ENCODE data around the gene ATMIN. TPM values are rescaled to one million over a fixed set of nuclear protein-coding genes. Genes with fewer than 3 reads are reported as not detected.

Gene ATMIN
- total and polyA plus RNA-seq, 2 experiments from 2014 or later = 22.0 to 60.5 TPM

- TF ChIP-seq, protein P1, sequence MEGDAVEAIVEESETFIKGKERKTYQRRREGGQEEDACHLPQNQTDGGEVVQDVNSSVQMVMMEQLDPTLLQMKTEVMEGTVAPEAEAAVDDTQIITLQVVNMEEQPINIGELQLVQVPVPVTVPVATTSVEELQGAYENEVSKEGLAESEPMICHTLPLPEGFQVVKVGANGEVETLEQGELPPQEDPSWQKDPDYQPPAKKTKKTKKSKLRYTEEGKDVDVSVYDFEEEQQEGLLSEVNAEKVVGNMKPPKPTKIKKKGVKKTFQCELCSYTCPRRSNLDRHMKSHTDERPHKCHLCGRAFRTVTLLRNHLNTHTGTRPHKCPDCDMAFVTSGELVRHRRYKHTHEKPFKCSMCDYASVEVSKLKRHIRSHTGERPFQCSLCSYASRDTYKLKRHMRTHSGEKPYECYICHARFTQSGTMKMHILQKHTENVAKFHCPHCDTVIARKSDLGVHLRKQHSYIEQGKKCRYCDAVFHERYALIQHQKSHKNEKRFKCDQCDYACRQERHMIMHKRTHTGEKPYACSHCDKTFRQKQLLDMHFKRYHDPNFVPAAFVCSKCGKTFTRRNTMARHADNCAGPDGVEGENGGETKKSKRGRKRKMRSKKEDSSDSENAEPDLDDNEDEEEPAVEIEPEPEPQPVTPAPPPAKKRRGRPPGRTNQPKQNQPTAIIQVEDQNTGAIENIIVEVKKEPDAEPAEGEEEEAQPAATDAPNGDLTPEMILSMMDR (conservative IDR thresholded peaks at IDR 0.05; ENCODE audit: low read depth in 2 of 2) = no peak
- TF ChIP-seq REST (IDR thresholded peaks at IDR 0.05; ENCODE audit: unreplicated experiment) (no peak), NANOG (IDR thresholded peaks at IDR 0.05; ENCODE audit: borderline replicate concordance) (no peak)
These were observed 9.2 kb upstream of the ATMIN start (continued) for GRCh38 chr16:81026429-81026828.

DNA sequence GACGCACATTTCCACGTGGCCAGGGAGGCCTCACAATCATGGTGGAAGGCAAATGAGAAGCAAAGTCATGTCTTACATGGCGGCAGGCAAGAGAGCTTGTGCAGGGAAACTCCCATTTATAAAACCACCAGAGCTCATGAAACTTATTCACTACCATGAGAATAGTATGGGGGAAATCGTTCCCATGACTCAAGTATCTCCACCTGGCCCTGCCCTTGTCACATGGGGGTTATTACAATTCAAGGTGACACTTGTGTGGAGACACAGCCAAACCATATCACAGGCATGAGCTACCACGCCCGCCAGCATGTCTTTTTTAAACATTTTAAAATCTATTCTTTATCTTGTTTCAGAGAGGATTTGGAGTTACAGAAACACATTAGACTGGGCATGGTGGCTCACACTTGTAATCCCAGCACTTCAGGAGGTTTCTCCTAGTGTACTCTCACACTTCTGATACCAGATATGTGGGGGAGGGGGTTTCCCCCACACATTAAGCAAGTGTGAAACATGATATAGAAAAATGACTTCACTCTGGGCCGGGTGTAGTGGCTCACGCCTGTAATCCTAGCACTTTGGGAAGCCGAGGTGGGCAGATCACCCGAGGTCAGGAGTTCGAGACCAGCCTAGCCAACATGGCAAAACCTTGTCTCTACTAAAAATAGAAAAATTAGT is 5.6 kb upstream of the ATMIN start:
- Mint-ChIP-seq H3K4me3 (no peak overlapping the region), H3K4me1 (no peaks in the 10 kb centered on the region), H3K27me3 (ENCODE audit: insufficient read depth, low read depth, poor library complexity) (peaks cover 4% of the 10 kb centered on the region), H3K27ac (no peak overlapping the region), H3K36me3 (ENCODE audit: low read depth) (peaks cover 47% of the 10 kb centered on the region), H3K9me3 (peaks cover 8% of the 10 kb centered on the region; the same call in 2 of the 3 replicates)
- no peak overlapping the region for H3K4me3 ChIP-seq
- H3K36me3 ChIP-seq (ENCODE audit: insufficient read depth) = peaks cover 34% of the 10 kb centered on the region
- ATAC-seq (no peak), DNase-seq (ENCODE audit: low spot score) (no peak)
- H3K4me1 ChIP-seq (ENCODE audit: insufficient read depth) = no peaks in the 10 kb centered on the region
- no peaks in the 10 kb centered on the region for H3K9me2 ChIP-seq (ENCODE audit: insufficient read depth)
- no peak overlapping the region for H3K27ac ChIP-seq (ENCODE audit: low read depth)
- no peaks in the 10 kb centered on the region for H3K79me2 ChIP-seq (replicated peaks; ENCODE audit: insufficient read depth)
- no peaks in the 10 kb centered on the region for H4K20me1 ChIP-seq (replicated peaks; ENCODE audit: insufficient read depth)
- no peak overlapping the region for H3K4me2 ChIP-seq
- no peaks in the 10 kb centered on the region for H3K27me3 ChIP-seq (ENCODE audit: insufficient read depth)
- no peaks in the 10 kb centered on the region for H3F3A ChIP-seq (replicated peaks; ENCODE audit: low read depth)
- no peak overlapping the region for H2AFZ ChIP-seq
- TF ChIP-seq ZNF462 (CRISPR knock-in tag; IDR thresholded peaks at IDR 0.05) = no peak
- no peak for TF ChIP-seq NANOG (IDR thresholded peaks at IDR 0.05; ENCODE audit: borderline replicate concordance)
- TF ChIP-seq, protein P1 (conservative IDR thresholded peaks at IDR 0.05; ENCODE audit: low read depth in 2 of 2) = no peak
- no peak for TF ChIP-seq POLR2AphosphoS5 (IDR thresholded peaks at IDR 0.05; ENCODE audit: low read depth)
- TF ChIP-seq ZNF331 (CRISPR knock-in tag; IDR thresholded peaks at IDR 0.05; ENCODE audit: low read depth) = no peak
- TF ChIP-seq EZH2 (IDR thresholded peaks at IDR 0.05; ENCODE audit: low read depth, unreplicated experiment) = no peak
- TF ChIP-seq STAT1 (IDR thresholded peaks at IDR 0.05; ENCODE audit: unreplicated experiment) = no peak
- TF ChIP-seq JUNB (IDR thresholded peaks at IDR 0.05; ENCODE audit: unreplicated experiment) = no peak
- no peak for TF ChIP-seq ZNF114 (CRISPR knock-in tag; IDR thresholded peaks at IDR 0.05)
- no peak for TF ChIP-seq EZH2phosphoT487 (IDR thresholded peaks at IDR 0.05; ENCODE audit: unreplicated experiment)
